ENCODE results near the gene IL17B. TPM values are rescaled to one million over a fixed set of nuclear protein-coding genes. Genes with fewer than 3 reads are reported as not detected.

Gene IL17B
- total and polyA plus RNA-seq, 2 of the 8 experiments (the other 6 are each of a cell fraction or from before 2014, with no cell fraction given): 0.18 TPM; not detected in 1

DNA sequence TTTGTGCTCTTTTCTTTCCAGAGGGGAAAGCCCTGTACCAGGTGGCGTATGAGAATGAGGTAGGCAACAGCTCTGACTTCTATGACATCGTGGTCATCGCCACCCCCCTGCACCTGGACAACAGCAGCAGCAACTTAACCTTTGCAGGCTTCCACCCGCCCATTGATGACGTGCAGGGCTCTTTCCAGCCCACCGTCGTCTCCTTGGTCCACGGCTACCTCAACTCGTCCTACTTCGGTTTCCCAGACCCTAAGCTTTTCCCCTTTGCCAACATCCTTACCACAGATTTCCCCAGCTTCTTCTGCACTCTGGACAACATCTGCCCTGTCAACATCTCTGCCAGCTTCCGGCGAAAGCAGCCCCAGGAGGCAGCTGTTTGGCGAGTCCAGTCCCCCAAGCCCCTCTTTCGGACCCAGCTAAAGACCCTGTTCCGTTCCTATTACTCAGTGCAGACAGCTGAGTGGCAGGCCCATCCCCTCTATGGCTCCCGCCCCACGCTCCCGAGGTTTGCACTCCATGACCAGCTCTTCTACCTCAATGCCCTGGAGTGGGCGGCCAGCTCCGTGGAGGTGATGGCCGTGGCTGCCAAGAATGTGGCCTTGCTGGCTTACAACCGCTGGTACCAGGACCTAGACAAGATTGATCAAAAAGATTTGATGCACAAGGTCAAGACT, 11.0 kb downstream of the IL17B start (continued):
- TF ChIP-seq, protein P1, sequence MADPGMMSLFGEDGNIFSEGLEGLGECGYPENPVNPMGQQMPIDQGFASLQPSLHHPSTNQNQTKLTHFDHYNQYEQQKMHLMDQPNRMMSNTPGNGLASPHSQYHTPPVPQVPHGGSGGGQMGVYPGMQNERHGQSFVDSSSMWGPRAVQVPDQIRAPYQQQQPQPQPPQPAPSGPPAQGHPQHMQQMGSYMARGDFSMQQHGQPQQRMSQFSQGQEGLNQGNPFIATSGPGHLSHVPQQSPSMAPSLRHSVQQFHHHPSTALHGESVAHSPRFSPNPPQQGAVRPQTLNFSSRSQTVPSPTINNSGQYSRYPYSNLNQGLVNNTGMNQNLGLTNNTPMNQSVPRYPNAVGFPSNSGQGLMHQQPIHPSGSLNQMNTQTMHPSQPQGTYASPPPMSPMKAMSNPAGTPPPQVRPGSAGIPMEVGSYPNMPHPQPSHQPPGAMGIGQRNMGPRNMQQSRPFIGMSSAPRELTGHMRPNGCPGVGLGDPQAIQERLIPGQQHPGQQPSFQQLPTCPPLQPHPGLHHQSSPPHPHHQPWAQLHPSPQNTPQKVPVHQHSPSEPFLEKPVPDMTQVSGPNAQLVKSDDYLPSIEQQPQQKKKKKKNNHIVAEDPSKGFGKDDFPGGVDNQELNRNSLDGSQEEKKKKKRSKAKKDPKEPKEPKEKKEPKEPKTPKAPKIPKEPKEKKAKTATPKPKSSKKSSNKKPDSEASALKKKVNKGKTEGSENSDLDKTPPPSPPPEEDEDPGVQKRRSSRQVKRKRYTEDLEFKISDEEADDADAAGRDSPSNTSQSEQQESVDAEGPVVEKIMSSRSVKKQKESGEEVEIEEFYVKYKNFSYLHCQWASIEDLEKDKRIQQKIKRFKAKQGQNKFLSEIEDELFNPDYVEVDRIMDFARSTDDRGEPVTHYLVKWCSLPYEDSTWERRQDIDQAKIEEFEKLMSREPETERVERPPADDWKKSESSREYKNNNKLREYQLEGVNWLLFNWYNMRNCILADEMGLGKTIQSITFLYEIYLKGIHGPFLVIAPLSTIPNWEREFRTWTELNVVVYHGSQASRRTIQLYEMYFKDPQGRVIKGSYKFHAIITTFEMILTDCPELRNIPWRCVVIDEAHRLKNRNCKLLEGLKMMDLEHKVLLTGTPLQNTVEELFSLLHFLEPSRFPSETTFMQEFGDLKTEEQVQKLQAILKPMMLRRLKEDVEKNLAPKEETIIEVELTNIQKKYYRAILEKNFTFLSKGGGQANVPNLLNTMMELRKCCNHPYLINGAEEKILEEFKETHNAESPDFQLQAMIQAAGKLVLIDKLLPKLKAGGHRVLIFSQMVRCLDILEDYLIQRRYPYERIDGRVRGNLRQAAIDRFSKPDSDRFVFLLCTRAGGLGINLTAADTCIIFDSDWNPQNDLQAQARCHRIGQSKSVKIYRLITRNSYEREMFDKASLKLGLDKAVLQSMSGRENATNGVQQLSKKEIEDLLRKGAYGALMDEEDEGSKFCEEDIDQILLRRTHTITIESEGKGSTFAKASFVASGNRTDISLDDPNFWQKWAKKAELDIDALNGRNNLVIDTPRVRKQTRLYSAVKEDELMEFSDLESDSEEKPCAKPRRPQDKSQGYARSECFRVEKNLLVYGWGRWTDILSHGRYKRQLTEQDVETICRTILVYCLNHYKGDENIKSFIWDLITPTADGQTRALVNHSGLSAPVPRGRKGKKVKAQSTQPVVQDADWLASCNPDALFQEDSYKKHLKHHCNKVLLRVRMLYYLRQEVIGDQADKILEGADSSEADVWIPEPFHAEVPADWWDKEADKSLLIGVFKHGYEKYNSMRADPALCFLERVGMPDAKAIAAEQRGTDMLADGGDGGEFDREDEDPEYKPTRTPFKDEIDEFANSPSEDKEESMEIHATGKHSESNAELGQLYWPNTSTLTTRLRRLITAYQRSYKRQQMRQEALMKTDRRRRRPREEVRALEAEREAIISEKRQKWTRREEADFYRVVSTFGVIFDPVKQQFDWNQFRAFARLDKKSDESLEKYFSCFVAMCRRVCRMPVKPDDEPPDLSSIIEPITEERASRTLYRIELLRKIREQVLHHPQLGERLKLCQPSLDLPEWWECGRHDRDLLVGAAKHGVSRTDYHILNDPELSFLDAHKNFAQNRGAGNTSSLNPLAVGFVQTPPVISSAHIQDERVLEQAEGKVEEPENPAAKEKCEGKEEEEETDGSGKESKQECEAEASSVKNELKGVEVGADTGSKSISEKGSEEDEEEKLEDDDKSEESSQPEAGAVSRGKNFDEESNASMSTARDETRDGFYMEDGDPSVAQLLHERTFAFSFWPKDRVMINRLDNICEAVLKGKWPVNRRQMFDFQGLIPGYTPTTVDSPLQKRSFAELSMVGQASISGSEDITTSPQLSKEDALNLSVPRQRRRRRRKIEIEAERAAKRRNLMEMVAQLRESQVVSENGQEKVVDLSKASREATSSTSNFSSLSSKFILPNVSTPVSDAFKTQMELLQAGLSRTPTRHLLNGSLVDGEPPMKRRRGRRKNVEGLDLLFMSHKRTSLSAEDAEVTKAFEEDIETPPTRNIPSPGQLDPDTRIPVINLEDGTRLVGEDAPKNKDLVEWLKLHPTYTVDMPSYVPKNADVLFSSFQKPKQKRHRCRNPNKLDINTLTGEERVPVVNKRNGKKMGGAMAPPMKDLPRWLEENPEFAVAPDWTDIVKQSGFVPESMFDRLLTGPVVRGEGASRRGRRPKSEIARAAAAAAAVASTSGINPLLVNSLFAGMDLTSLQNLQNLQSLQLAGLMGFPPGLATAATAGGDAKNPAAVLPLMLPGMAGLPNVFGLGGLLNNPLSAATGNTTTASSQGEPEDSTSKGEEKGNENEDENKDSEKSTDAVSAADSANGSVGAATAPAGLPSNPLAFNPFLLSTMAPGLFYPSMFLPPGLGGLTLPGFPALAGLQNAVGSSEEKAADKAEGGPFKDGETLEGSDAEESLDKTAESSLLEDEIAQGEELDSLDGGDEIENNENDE (IDR thresholded peaks at IDR 0.05; ENCODE audit: insufficient replicate concordance, low read length): no peak

All from H1 (cell line).